22Rv1 (cell line): Measurements from ENCODE around the gene DPEP2.

ENCODE experiments used
- CTCF ChIP-seq: fragments of 450-650 bp; IDR thresholded peaks from 2 replicates; pipeline ENCODE4 v1.5.1; 2017; ENCODE audit warnings: mild to moderate bottlenecking
- ZFX ChIP-seq: fragments of 450-650 bp; IDR thresholded peaks from 2 replicates; pipeline ENCODE4 v1.6.1; 2017; ENCODE audit warnings: antibody characterized with exemption, borderline replicate concordance

- TF ChIP-seq CTCF (peak; percentile 99), ZFX (no peak)
Measured at GRCh38 chr16:67993207-67994039, 5.9 kb downstream of the DPEP2 start.
